ENCODE data around the gene LMO1. TPM values are rescaled to one million over a fixed set of nuclear protein-coding genes. Genes with fewer than 3 reads are reported as not detected.
A peak's percentile ranks its signal among the peaks of the same experiment; 100 is the strongest.

LMO1 gene
- polyA plus RNA-seq, 1 donor, result 1.9 TPM

DNA sequence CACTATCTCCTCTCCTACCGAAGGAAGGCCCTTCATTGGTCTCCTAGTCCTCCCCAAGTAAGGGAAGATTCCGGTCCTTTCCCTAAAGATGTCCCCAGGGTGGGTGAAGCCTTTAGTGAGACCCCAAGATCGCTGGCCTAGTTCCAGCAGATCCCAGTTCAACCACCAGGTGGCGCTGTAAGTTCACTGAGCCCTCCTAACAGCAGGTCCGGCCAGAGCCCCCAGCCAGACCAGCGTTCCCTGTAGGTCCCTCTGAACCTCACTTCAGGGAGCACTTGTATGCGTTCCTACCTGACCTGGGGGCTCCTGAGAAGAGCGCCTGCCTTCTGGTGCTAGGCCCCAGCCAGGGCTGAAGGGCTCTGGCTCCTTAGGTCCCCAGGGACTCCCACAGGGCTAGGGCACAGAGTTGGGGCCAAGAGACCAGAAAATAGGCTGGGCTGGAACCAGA, 38.1 kb downstream of the LMO1 start:
- peak; percentile 71 for DNase-seq

DNA sequence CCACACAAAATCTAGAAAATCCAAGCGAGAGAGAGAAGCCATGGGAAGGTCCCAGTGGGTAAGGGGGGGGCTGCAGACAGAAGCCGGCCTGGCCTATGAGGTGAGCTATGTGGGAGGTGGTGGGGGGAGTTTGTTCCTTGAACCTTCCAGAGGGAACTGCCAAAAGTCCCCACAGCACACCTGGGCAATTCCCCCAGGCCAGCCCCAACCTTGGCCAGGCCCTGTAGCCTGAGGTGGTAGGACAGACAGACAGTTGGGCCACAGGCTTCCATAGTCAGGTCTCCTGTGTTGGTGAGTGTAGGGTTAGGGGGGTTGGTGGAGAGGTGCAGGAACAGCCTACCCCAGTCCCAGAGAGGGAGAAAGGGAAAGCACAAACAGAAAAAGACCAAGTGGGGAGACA, 39.0 kb downstream of the LMO1 start:
- DNase-seq, result no peak

DNA sequence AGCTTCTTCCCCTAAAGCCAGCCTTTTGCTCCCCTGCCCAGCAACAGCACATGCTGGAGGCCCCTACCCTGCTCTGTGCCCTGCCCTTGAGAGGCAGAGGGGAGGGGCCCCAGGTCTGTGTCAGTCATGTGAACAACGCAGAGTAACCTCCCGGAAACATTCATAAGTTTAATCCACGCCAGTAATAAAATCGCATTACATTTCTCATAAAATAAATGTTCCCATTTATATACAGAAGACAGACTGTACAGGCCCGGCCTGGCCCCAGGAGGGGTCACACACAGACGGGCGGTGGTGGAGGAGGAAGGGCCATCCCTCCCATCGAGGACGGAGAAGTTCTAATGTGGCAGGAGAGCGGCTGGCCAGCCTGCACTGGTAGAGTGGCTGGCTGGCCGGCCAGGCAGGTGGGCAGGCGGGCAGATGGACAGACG, 39.5 kb downstream of the LMO1 start:
- no peak for DNase-seq

DNA sequence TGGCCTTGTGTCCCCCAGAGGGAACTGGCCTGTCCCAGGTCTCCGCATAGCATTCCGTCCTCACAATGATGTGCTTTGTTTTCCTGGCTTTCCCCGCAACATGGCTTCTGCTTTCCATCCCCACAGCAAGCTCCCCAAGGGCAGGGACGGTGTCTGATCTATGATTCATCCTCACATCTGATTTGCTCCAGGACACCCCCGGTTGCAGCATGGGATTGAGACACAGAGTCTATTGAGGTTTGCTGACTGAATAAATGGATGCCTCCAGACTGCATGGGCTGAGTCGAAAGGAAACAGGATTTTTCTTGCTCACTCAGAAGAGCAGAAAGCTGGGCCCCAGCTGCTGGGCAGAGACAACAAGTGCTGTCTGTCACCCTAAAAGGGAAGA, 40.2 kb downstream of the LMO1 start:
- no peak for DNase-seq

DNA sequence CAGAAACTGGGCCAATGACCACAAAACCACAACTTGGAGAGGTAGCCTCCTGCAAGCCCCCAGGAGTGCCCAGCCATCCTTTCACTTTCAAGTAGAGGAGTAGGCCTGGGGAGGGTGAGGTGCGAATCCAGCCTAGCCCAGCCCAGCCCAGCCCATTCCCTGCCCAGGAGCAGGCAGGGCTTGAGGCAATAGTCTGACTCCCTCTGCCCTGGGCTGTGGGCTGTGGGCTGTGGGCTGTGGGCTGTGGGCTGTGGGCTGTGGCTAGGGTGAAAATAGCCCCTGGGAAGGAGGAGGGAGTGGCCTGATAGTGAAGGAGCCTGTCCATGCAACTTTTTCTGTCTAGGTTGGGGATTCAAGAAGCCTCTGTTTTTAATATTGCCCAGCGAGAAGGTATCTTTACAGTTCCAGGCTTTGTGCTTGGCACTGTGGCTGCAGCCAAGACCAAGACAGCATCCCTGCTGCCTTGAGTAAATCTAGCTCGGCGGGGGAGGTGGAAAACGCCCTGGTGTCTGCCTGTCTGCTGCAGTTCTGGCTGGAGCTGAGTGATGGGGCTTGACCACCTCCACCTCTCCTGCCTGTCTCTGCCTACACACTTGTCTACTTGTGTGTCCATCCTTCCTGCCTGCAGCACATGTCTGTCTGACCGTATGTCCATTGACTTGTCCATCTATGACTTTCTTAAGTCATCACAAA, 40.7 kb downstream of the LMO1 start:
- DNase-seq, result no peak

- no peak for DNase-seq
Measured at GRCh38 chr11:8221917-8222495, 41.7 kb downstream of the LMO1 start.

DNA sequence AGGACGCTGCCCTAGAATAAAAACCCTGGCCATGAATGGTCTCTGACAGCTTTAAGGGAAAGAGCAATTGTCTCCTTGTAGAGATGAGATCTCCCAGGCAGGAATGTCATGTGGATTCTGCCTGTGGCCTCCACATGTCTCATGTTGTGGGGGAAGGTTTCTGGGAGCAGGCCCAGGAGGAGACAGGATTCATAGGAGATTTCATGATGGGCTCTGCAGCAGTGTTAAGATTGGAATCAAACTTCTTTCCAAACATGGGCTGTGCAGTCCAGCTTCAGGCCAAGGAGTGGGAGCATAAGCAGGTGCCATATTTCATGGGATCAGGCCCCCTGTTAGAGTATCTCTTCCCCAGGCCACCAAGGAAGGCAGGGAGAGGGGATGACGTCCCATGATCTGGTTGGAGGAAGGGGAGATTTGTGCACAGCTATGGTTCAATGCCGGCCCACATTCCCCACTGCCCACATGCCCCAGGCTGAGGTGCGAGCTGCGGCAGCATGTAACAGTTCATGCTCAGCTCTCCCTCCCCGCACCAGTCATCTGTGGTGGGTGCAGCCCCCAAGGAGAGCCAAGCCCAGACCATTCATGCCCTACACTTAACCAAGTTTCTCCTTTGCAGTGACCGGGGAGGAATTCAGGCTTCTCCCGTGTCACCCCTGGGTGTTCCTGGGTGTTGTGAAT, 42.5 kb downstream of the LMO1 start:
- DNase-seq, result no peak

DNA sequence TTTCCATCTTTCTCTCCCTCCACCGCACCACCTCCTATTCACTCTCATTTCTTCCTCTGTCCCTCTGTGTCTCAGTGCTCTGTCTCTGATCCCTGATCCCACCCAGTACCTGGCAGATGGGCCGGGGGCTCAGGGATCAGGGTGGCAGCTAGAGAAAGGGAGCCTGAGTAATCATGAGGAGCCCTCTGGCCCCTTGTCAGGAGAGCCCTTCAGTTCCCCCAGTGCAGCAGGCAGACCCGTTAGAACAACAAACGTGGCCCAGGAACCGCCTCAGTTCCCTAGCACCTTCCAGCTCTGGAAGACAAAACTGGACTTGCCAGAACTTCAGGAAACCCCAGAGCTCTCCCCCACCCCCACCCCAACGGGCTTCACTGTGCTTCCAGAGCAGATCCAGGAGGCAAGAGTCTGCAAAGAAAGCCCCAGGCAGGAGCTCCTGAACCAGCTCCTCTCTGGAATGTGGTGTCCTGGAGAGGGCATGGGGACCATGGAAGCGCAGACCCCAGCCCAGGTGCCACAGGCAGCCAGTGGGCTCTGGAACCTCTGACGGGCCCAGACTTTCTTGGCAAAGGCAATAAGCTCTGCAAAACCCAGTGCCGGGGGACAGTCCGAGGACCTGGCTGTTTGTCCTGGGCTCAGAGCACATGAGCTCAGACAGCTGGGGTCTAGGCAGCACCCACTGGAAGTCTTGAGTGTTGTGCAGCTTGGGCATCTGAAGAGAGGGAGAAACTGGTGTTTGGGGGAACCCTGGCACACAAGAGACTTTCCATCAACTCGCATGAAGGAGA, 43.2 kb downstream of the LMO1 start:
- no peak for DNase-seq

DNA sequence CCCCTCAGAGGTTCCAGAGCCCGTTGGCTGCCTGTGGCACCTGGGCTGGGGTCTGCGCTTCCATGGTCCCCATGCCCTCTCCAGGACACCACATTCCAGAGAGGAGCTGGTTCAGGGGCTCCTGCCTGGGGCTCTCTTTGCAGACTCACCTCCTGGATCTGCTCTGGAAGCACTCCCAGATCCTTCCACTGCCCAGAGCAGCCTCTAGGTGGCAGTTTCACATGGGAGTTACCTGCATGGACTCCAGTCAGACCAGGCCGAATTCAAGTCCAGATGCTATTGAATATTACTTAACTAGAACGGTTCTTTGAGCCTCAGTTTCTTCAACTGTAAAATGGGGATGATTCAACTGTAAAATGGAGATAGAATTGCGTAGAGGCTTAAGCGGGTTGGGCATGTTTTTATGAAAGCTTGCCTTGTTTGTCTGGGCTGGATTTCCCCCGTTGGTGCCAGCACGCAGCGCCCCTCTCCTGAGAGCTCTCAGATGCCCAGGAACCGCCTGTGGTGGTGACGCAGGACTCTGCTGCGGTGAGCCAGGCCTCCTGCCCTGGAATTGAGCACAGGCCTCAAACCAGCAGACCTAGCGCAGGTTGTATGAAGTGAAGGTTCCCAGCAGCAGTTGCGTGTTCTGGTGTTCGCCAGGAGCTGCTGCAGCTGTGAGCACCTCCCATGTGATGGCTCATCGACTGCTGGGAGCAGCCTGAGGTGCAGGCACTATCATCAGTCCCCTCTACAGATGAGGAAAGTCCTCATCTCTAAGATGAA, 44.2 kb downstream of the LMO1 start:
- DNase-seq, result no peak

GRCh38 chr11:8218840-8219239, 44.8 kb downstream of the LMO1 start:
- DNase-seq, result no peak

- no peak for DNase-seq
Measured at GRCh38 chr11:8218409-8218808, 45.3 kb downstream of the LMO1 start.

DNA sequence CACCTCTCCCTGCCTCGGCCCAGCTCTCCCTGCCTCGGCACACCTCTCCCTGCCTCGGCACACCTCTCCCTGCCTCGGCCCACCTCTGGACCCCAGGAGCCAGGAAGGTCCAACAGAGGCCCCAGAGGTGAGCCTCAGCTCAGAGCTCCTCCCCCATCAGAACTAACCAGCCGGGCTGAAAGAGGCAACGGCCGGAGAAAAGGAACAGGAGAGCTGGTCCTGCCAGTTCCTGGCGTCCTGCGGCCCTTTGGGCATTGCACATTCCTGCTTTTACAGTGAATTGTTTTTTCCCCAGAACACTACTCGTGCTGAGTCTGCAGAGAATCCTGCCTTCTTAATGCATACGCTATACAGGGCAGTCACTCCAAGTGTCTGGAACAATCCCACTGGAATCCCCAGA, 45.8 kb downstream of the LMO1 start:
- DNase-seq, result no peak

GRCh38 chr11:8217136-8217535, 46.5 kb downstream of the LMO1 start:
- DNase-seq, result no peak

- DNase-seq, result no peak
Measured at GRCh38 chr11:8213376-8213775, 50.3 kb downstream of the LMO1 start.

- DNase-seq, result no peak
Measured at GRCh38 chr11:8209208-8209807, 54.4 kb downstream of the LMO1 start.

- DNase-seq, result no peak
Measured at GRCh38 chr11:8207080-8208000, 56.3 kb downstream of the LMO1 start.

- peak; percentile 39 for DNase-seq
Measured at GRCh38 chr11:8206251-8207079, 57.2 kb downstream of the LMO1 start.

DNA sequence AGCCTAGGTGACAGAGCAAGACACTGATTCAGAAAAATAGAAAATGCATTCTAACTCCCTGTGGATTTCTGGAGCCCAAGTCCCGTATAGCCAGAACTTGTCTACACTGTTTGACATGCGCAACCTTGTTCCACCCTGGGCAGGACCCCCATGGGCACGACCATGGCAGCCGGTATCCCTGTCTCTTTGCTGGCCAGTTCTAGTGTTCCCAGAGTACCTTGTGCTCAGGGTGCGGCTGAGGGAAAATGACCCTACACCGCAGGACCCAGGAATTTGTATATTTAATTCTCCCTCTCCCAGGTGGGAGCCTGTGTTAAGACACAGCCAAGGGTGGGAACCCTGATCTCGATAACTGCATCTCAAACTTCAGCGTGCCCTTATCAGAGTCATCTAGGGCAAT, 58.1 kb downstream of the LMO1 start:
- no peak for DNase-seq

DNA sequence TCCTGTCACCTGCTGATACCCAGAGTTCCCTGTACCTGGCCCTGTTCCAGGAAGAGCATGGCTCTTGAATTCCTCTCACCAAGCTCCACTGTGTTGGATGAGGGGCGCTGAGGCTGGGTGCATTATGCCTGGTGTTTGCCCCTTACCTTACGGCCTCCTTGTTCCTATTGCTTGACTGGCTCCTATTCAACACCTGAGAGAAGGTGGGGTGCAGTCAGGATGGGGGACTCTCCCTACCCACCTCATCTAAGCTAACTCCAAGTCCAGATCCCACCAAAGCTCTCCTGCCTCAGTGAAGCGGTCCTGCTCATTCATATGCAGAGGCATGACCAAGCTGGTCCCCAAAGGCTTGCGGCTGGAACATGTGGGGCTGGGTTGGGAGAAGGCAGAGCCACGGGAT, 59.1 kb downstream of the LMO1 start:
- DNase-seq, result no peak

GRCh38 chr11:8204025-8204424, 59.7 kb downstream of the LMO1 start:
- DNase-seq, result no peak

All from hindlimb muscle (tissue), 1 donor.